GM08714 (cell line): Measurements from ENCODE around the gene DACH1.

ENCODE experiments used
- H3K4me3 ChIP-seq: fragments of 200-500 bp; sonication (Bioruptor generic); 2 replicates; pipeline ENCODE4 v1.5.1; 2014; ENCODE audit warnings: mild to moderate bottlenecking, low read length, inconsistent platforms
- ZNF274 ChIP-seq: IDR thresholded peaks from 2 replicates; pipeline ENCODE4 v1.6.1; 2012; ENCODE audit warnings: mild to moderate bottlenecking, low read depth, low read length

DACH1 gene

GRCh38 chr13:71828117-71828516 is 38.9 kb downstream of the DACH1 start:
- no peak overlapping the region for H3K4me3 ChIP-seq
- no peak for TF ChIP-seq ZNF274

DNA sequence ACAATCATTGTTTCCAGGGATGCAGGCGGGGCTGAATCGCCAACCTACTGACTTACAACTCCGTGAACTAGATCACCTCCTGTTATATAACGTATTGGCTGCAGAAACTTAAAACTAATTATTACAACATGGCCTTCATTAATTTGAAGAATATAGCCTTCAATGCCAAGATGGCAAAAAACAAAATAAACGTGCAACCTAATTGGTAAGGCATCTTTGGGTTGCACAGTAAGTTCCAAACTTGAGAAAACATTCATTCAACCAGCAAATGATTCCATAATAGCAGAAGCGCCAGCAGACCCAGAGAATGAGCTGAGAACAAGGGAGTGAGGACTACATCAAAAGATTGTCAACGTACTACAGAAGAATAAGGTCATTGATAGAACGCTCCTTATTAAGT is 39.8 kb downstream of the DACH1 start:
- H3K4me3 ChIP-seq: no peak overlapping the region
- TF ChIP-seq ZNF274: no peak

DNA sequence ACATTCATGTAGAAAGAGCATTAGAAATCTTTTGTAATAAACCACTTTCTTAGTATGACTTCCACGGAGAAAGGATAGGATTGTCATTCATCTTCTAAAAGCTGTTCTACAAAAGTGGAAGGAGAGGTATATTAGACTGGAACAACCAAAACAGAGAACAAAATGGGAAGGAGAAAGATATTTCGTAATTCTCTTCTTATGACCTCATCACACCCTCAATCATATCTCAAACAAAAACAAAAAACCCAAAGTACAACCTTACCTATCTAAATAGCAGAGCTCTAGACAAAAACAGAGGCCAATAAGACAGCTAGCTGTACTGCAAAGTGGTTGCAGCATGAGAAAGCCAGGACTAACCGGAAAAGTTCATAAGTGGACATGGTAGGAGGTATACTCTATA is 46.3 kb downstream of the DACH1 start:
- H3K4me3 ChIP-seq: no peak overlapping the region
- no peak for TF ChIP-seq ZNF274

DNA sequence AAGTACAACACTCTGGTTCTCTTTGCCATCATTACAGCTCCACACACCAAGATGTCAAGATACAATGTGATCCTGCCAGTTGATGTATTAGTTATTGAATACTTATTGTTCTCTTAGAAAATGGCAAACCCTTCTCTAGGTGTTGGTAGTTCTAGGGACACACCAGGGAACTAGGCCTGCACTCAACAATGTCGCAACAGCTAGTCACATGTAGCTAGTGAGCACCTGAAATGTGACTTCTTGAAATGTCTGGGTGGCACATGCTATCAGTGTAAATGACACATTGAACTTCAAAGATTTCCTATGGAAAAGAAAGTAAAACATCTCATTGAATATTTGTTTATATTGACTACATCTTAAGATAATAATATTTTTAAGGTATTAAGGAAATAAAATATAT is 49.7 kb downstream of the DACH1 start:
- H3K4me3 ChIP-seq: no peak overlapping the region
- no peak for TF ChIP-seq ZNF274

DNA sequence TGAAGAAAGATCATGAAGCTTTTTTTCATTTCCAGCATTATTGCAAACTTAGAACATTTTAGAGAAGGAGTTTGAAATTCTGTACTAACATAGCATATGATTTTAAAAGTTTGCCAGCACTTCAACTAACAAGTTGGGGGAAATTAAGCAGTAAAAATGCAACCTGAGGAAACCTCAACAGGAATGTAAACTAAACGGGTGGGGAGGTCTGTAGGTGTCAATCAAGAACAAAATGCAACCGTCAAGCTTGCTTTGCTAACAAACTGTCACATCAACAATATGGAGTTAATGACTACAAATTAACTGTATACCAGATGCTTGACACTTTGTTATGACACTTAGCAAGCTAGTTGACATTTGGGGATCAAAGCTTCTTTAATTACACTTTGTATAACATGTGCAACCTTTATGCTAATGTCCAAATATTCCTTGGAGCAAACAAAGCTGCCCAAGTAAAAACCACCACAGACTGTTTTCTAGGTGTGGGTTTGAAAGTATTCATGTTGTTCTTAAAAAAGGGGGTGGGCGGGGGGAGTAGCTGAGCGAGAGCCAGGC is 52.1 kb downstream of the DACH1 start:
- H3K4me3 ChIP-seq: no peak overlapping the region
- no peak for TF ChIP-seq ZNF274

- no peak for TF ChIP-seq ZNF274
- no peak overlapping the region for H3K4me3 ChIP-seq
Measured at GRCh38 chr13:71813187-71813586, 53.8 kb downstream of the DACH1 start.

- TF ChIP-seq ZNF274: no peak
- H3K4me3 ChIP-seq: no peak overlapping the region
Measured at GRCh38 chr13:71811344-71811743, 55.7 kb downstream of the DACH1 start.

- TF ChIP-seq ZNF274: no peak
- H3K4me3 ChIP-seq: no peak overlapping the region
Measured at GRCh38 chr13:71808708-71809107, 58.3 kb downstream of the DACH1 start.

DNA sequence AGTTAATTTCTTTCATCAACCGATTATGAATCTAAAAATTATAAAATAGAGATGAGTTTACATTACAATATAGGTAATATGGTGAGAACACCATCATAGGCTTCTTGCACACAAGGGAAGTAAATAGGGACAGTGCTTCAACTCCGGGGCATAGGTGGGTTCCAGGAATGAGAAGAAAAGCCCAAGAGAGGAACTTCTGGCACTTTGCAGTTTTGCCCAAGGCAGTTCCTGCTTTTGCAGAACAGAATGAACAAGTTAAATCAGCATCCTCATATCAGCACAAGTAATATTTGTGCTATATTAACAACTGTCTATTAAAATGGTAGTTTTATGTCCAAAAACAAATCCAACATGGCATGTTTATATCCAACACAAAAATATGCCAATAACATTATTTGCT is 60.1 kb downstream of the DACH1 start:
- H3K4me3 ChIP-seq: no peak overlapping the region
- no peak for TF ChIP-seq ZNF274

GRCh38 chr13:71803066-71803465 is 63.9 kb downstream of the DACH1 start:
- H3K4me3 ChIP-seq: no peak overlapping the region
- TF ChIP-seq ZNF274: no peak

GRCh38 chr13:71801781-71802180 is 65.2 kb downstream of the DACH1 start:
- TF ChIP-seq ZNF274: no peak

GRCh38 chr13:71801165-71801760 is 65.7 kb downstream of the DACH1 start:
- H3K4me3 ChIP-seq: no peak overlapping the region
- TF ChIP-seq ZNF274: no peak

More at GRCh38 chr13:71801781-71802180, 65.2 kb downstream of the DACH1 start:
- no peak overlapping the region for H3K4me3 ChIP-seq

DNA sequence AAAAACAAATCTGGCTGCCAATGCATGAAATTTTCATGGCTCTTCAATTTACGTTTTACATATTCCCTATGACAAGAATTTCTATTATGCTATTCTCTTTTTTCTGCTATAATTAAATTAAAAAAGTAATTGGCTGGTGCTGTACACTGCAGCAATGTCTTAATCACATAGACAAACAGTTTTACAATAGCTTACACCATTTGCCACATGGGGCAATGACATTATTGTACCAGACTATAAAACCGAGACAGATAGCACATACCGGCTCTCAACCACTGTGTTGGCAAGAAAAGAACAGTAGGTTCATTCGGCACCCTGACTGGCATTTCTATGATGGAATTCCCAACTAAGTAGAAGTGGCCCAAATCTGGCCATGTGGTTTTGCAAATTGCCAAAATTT is 67.7 kb downstream of the DACH1 start:
- no peak for TF ChIP-seq ZNF274
- no peak overlapping the region for H3K4me3 ChIP-seq

DNA sequence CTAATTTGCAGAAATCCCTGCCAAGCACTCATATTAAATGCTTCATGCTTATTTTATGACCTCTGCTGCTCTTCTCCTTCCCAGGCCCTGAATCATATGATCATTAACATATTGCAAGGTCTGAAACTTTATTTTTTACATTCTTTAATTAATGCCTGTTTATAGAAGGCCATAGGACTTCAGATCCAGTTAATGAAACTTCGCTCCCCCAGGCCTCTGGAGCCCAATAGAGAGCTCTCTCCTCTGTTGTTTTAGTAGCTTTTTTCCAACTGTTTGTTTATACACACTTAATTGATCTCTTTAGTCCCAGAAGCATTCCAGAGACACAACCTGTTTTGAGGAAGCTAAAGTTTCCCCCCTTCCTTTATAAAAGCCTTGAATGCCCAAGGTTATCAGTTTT is 68.3 kb downstream of the DACH1 start:
- no peak for TF ChIP-seq ZNF274
- H3K4me3 ChIP-seq: no peak overlapping the region

DNA sequence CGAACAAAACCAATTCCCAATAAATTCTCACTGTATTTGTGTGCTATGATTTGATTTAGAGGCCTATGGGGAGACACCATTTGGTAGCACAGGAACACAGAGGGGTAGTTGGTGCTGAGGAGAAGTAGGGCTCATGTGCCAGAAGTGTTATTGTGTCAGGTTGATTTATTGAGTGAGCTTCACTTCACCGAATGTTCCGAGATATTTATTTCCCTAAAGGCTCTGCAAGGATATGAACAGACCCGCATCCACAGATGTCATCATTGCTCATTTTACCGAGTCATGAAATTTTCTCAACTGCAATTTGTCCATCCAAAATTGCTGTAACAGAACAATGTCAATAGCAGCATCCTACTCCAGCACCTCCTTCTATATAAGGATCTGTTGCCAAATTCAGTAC is 69.5 kb downstream of the DACH1 start:
- H3K4me3 ChIP-seq: no peak overlapping the region
- no peak for TF ChIP-seq ZNF274

DNA sequence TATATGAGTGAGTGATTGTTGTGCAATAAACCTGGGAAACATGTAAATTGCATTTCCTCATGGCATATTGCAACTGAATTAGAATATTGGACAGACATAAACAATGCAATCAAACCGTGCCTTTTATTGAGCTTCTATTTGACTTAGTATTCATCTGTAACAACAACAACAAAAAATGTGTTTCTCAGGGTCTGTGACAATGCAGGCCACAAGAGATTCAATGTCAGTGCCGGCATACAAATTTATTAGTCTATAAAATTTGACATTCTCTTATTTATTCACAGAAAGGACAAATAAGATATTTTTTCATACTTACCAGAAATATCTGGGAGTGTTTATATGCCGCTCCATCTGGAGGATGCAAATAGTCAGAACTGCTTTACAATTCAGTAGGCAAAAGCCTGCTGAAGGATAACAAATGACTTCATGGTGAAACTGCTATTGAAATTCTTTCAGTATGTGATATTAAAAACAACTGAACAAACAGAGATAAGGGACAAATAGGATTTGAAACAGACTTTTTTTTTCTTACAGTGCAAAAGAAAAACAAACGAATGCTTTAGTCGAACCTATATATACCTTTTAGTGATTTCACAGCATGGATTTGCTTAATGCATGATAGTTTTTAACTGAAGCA is 77.2 kb downstream of the DACH1 start:
- no peak overlapping the region for H3K4me3 ChIP-seq
- TF ChIP-seq ZNF274: no peak

DNA sequence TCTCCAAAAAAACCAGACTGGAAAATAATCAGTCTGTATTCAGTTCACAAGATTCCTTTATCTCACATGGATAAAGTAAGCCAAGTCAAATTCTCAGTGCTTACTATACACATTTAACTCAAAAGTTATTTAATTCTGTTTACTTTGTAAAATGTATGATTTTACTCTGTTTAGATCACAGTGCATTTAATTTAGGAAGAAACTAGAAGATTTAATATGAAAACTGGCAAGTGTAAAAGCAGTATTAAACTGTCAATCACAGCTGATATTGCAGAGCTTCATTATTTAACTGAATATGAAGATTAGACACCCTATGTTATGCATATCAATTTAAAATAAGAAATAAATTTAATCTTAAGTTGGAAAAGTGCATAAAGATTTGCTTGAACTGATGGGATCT is 78.0 kb downstream of the DACH1 start:
- no peak for TF ChIP-seq ZNF274
- no peak overlapping the region for H3K4me3 ChIP-seq
